WI38 (cell line): ENCODE data around the gene ALOX5.
"Not testable (repeated sequence)": the region's sequence is repeated elsewhere in the genome, so short reads cannot be mapped to it uniquely, and the experiment has no call there.

Experiments
- H3K4me3 ChIP-seq: 2 replicates; pipeline ENCODE4 v1.5.1; 2011; ENCODE audit warnings: low read depth, mild to moderate bottlenecking, control low read depth, low read length
- TF ChIP-seq, protein P1 (sequence below): IDR thresholded peaks from 2 replicates; pipeline ENCODE4 v1.5.1; 2012; ENCODE audit warnings: low read depth, mild to moderate bottlenecking, control low read depth, low read length

Gene ALOX5

DNA sequence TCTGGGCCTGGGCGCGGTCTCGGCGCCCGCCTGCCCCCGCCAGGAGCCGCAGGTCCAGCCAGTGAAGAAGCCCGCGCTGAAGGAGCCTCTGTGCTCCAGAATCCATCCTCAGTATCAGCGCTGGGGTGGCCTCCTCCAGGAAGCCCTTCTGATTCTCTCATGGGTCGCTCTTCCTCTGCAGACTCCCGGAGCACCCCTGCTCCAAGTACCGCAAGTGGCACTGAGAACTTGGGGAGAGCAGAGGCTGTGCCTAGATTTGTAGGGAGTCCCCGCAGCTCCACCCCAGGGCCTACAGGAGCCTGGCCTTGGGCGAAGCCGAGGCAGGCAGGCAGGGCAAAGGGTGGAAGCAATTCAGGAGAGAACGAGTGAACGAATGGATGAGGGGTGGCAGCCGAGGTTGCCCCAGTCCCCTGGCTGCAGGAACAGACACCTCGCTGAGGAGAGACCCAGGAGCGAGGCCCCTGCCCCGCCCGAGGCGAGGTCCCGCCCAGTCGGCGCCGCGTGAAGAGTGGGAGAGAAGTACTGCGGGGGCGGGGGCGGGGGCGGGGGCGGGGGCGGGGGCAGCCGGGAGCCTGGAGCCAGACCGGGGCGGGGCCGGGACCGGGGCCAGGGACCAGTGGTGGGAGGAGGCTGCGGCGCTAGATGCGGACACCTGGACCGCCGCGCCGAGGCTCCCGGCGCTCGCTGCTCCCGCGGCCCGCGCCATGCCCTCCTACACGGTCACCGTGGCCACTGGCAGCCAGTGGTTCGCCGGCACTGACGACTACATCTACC, at the start of gene ALOX5:
TSS of gene ALOX5 (plus strand) at position 641 of the 774 bp plus-strand sequence. CDS start at position 705, 64 bp downstream.
- TF ChIP-seq, protein P1, sequence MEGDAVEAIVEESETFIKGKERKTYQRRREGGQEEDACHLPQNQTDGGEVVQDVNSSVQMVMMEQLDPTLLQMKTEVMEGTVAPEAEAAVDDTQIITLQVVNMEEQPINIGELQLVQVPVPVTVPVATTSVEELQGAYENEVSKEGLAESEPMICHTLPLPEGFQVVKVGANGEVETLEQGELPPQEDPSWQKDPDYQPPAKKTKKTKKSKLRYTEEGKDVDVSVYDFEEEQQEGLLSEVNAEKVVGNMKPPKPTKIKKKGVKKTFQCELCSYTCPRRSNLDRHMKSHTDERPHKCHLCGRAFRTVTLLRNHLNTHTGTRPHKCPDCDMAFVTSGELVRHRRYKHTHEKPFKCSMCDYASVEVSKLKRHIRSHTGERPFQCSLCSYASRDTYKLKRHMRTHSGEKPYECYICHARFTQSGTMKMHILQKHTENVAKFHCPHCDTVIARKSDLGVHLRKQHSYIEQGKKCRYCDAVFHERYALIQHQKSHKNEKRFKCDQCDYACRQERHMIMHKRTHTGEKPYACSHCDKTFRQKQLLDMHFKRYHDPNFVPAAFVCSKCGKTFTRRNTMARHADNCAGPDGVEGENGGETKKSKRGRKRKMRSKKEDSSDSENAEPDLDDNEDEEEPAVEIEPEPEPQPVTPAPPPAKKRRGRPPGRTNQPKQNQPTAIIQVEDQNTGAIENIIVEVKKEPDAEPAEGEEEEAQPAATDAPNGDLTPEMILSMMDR, result no peak
- no peak within 1 kb of the TSS for H3K4me3 ChIP-seq

DNA sequence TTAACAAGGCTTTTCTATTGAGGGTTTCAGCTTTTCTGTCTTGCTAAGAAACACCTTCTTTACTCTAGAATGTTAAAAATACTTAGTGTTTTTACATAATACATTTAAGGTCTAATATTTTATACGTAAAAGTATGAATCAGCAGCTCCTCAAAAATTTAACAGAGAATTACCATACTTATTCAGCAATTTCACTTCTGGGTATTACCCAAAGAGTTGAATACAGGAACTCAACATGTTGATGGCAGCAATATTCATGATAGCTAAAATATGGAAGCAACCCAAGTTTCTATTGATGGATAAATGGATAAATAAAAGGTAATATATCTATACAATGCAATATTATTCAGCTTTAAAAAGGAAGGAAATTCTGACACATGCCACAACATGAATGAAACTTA, 48.9 kb upstream of the ALOX5 start:
- TF ChIP-seq, protein P1, result no peak
- H3K4me3 ChIP-seq, result no peak overlapping the region

DNA sequence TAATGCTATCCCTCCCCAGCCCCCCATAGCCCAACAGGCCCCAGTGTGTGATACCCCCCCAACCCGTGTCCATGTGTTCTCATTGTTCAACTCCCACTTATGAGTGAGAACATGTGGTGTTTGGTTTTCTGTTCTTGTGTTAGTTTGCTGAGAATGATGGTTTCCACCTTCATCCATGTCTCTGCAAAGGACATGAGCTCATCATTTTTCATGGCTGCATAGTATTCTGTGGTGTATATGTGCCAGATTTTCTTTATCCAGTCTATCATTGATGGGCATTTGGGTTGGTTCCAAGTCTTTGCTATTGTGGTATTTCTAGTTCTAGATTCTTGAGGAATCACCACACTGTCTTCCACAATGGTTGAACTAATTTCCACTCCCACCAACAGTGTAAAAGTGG, 47.2 kb upstream of the ALOX5 start:
- not testable (repeated sequence) for H3K4me3 ChIP-seq

DNA sequence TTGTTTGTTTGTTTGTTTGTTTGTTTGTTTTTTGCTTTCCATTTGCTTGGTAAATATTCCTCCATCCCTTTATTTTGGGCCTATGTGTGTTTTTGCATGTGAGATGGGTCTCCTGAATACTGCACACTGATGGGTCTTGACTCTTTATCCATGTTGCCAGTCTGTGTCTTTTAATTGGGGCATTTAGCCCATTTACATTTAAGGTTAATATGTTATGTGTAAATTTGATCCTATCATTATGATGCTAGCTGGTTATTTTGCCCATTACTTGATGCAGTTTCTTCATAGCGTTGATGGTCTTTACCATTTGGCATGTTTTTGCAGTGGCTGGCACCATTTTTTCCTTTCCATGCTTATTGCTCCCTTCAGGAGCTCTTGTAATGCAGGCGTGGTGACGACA, 42.2 kb upstream of the ALOX5 start:
- not testable (repeated sequence) for H3K4me3 ChIP-seq

DNA sequence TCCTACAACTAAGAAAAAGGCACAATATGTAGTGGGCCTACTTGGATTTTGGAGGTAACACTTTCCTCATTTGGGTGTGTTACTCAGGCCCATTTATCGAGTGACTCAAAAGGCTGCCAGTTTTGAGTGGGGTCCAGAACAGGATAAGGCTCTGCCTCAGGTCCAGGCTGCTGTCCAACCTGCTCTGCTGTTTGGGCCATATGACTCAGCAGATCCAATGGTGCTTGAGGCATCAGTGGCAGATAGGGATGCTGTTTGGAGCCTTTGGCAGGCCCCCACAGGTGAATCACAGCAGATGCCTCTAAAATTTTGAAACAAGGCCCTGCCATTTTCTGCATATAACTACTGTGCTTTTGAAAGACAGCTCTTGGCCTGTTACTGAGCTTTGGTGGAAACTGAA, 34.1 kb upstream of the ALOX5 start:
- TF ChIP-seq, protein P1, result no peak
- H3K4me3 ChIP-seq, result no peak overlapping the region

DNA sequence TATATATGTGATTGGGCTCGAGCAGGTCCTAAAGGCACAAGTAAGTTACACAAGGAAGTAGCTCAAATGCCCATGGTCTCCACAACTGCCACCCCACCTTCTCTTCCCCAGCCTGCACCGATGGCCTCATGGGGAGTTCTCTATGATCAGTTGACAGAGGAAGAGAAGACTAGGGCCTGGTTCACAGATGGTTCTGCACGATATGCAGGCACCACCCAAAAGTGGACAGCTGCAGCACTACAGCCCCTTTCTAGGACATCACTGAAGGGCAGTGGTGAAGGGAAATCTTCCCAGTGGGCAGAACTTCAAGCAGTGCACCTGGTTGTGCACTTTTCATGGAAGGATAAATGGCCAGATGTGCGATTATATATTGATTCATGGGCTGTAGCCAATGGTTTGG, 33.6 kb upstream of the ALOX5 start:
- H3K4me3 ChIP-seq, result not testable (repeated sequence)

DNA sequence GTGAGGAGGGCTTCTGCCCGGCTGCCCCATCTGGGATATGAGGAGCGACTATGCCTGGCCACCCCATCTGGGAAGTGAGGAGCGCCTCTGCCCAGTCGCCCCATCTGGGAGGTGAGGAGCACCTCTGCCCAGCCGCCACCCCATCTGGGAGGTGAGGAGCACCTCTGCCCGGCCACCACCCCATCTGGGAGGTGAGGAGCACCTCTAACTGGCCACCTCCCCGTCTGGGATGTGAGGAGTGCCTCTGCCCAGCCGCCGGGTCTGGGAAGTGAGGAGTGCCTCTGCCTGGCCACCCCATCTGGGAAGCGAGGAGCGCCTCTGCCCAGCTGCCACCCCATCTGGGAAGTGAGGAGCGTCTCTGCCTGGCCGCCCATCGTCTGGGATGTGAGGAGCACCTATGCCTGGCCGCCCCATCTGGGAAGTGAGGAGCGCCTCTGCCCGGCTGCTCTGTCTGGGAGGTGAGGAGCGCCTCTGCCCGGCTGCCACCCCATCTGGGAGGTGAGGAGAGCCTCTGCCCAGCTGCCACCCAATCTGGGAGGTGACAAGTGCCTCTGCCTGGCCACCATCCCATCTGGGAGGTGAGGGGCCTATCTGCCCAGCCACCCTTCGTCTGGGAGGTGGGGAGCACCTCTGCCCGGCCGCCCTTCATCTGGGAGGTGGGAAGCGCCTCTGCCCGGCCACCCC, 27.2 kb upstream of the ALOX5 start:
- H3K4me3 ChIP-seq, result not testable (repeated sequence)

DNA sequence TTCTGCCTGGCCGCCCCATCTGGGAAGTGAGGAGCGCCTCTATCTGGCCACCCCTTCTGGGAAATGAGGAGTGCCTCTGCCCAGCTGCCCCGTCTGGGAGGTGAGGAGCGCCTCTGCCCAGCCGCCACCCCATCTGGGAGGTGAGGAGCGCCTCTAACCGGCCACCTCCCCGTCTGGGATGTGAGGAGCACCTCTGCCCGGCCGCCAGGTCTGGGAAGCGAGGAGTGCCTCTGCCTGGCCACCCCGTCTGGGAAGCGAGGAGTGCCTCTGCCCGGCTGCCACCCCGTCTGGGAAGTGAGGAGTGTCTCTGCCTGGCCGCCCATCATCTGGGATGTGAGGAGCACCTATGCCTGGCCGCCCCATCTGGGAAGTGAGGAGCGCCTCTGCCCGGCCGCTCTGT, 26.6 kb upstream of the ALOX5 start:
- not testable (repeated sequence) for H3K4me3 ChIP-seq

DNA sequence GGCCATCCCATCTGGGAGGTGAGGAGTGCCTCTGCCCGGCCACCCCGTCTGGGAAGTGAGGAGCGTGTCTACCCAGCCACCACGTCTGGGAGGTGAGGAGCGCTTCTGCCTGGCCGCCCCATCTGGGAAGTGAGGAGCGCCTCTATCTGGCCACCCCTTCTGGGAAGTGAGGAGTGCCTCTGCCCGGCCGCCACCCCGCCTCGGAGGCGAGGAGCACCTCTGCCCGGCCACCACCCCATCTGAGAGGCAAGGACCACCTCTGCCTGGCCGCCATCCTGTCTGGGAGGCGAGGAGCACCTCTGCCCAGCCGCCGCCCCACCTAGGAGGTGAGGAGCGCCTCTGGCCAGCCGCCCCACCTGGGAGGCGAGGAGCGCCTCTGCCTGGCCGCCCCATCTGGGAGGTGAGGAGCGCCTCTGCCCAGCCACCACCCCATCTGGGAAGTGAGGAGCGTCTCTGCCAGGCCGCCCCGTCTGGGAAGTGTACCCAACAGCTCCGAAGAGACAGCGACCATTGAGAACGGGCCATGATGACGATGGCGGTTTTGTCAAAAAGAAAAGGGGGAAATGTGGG, 25.7 kb upstream of the ALOX5 start:
- not testable (repeated sequence) for H3K4me3 ChIP-seq

DNA sequence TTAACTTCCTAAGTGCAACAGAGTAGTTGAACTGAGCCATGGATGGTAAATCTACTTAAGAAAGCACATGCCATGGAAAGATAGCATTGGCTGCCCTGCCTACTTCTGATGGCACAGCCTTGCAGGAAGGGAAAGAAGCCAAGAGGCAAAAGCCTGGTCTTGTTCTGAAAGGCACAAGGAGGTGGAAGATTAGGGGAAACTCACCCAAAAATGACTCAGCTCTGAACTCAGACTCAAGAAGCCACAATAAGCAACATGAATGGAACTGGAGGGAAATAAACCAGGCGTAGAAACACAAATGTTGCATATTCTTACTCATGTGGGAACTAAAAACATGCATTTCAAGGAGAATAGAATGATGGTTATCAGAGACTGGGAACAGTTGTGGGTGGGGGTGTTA, 20.8 kb upstream of the ALOX5 start:
- TF ChIP-seq, protein P1, result no peak
- H3K4me3 ChIP-seq, result no peak overlapping the region
